CD4-positive, alpha-beta T cell treated with Interleukin-4 for 1 hour (primary cell): ENCODE results near the gene GSTT4.
"Not testable (repeated sequence)": the region's sequence is repeated elsewhere in the genome, so short reads cannot be mapped to it uniquely, and the experiment has no call there.

ENCODE experiments used
- DNase-seq, 2 donors: peaks; one replicate each; pipeline ENCODE4 v3.0.0-alpha.2; 2020 to 2022

The GSTT4 gene

DNA sequence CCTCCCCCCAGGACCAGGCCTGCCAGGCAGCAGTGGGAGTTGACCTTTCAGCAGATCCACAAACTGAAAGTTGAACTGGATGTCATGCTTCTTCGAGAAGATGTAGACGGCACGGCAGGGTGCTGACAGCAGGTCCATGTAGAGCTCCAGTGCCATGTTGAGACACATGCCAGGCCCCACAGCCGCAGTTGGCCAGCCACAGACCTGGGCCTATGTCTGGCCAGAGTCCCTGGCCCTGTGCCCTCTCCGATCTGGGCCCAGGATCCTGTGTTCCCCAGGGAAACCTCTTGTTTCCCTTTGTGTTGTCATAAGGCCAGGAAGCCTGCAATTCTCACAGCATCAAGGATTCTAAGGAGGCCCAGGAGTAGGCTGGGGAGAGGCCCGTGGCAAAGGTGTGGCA lies at the start of gene GSTT4:
TSS of gene GSTT4 (minus strand) at position 253 of the 400 bp plus-strand sequence. CDS start at position 156, 97 bp downstream.
- DNase-seq: no peak

DNA sequence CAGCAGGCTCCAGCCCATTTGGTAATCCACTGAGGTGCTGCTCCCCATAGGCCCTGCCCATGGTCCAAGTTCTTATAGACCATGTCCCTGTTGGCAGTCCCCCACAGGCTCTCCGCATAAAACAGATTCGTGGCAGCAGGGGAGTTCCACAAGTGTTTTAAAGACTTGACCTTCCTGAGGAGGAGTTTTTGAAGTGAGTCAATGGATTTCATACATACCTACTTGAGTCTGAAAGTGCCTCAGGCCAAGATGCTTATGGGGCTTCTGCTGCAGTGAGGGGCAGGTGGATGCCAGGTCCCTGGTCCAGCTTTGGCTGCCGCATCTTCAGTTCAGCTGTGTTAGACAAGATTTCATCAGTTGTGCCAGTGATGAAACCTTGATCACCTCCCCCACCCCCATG lies 49.1 kb upstream of the GSTT4 start:
- no peak for DNase-seq

DNA sequence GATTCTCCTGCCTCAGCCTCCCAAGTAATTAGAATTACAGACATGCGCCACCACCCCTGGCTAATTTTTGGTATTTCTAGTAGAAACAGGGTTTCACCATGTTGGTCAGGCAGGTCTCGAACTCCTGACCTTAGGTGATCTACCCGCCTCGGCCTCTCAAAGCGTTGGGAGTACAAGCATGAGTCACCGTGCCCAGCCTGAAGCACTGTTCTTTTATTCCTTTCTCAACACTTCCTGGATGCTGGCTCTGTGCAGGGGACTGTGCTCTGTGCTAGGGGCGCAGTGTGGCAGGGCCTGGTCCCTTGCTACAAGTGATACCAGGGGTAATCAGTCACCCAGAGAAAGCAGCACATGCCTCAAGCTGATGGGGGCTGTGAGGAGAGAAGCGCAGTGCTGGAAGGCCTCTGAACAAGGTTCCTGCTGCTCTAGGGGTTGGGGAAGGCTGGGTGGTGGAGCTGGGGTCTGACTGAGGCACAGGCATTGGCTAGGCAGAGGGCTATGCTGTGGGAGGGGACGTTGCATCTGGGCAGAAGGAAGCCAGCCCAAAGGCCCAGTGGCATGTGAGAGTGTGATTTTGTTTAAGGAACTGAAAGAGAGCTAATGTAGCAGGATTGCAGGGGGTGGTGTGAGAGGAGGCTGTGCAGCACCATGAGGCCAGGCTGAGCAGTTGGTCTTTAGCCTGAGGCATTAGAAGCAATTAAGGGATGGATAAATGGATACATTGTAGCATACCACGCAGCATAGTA lies 48.4 kb upstream of the GSTT4 start:
- no peak for DNase-seq

DNA sequence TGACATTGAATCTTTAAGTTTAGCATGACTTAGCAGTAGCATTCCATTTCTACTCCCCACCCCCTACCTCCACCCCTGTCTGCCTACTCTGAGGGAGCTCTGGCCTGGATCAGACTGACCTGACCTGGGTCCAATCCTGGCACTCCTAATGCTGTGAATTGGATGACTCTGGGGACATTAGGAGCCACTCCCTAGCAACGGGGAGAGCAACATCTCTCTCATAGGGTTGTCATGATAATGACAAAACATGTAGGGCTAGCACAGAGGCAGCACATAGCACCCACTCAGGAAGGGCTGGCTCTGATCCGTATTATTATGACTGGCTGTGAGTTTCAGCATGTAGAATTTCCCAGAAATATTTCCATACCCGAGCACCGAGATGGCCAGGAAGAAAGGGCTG lies 46.3 kb upstream of the GSTT4 start:
- no peak for DNase-seq

DNA sequence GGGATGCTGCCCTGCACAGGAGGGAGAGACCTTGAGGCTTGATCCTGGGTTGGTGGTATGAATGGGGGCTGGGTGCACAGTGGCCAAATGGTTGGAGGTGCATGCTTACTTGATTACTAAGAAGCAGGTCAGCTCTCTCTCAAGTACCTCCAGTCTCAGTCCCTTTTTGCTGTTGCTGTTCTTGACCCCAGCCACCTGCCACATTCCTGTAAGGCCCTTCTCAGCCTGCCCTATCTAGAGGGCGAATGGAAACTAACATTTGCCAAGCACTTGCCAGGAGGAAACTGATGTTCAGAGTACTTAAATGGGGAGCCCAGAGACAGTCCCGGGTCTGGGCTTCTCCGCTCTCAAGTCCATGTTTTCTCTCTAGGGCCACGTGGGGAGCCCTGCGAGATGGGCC lies 45.8 kb upstream of the GSTT4 start:
- no peak for DNase-seq

DNA sequence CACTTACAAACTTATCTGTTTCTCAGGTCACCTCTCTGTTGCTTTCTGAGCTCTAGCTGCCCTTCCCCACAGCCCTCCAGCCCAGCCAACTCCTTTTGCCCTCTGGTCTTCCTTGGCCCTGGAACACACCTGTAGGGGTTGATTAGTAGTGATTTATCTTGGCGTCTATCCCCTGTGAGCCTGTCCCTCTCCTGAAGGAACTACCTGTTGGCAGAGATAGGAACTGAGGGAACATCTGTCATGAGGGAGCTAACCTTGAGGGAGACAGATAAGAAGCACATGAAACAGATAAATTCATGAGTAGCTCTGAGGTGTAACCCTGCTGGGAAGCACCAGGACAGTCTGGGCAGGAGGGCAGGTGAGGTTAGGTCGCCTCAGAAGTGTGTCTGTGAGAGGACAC lies 44.7 kb upstream of the GSTT4 start:
- DNase-seq: no peak

DNA sequence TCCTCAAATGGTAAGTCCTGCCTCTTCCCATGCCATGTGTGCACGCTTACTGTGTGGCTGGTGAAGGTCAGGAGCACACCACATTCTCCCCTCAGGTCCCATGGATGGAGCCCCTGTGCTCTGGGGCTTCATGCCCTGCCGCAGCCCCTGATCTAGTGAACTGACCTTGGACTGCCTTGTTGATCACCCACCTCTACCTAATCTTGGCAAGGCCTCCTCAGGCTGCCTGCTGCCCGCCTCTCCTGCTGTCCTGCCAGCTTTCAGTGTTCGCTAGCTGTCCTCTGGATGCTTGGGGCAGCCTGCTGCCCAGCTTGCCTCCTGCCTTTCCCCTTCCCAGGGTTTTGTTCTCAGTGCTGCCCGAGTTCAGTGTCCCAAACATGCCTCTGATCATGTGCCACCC lies 44.0 kb upstream of the GSTT4 start:
- DNase-seq: no peak

DNA sequence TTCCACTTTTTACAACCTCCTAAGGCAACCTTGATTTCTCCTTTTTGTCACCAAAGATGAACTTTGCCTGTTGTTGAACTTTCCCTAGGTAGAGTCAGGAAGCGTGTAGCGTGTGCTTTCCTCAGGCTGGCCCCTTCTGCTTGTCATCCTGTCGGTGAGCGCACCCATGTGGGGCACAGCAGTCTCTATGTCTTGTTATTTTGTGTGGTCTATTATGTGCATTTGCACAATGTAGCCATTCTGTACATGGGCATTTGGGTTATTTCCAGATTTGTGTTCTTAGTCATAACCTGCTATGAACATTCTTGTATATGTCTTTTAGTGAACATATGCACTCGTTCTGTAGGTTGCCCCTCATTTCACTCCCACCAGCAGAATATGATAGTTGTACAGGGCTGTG lies 40.8 kb upstream of the GSTT4 start:
- no peak for DNase-seq

DNA sequence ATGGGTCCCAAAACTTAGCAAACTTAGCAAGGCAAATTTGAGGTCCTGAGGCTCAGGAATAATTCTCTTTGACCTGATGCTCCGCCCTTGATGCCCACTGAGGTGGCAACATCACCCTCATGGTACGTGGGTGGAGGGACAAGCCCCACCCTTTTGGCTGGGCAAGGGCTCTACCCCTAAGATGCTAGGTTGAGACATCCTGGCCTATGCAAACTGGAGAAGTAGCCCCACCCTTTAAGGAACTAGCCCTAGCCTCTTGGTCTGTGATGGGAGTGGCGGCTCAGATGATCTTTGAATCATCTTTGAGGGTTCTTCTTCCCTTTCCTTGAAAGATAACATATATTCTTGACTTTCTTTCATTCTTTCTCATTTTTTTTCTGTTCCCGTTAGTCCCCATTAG lies 38.7 kb upstream of the GSTT4 start:
- DNase-seq: no peak

DNA sequence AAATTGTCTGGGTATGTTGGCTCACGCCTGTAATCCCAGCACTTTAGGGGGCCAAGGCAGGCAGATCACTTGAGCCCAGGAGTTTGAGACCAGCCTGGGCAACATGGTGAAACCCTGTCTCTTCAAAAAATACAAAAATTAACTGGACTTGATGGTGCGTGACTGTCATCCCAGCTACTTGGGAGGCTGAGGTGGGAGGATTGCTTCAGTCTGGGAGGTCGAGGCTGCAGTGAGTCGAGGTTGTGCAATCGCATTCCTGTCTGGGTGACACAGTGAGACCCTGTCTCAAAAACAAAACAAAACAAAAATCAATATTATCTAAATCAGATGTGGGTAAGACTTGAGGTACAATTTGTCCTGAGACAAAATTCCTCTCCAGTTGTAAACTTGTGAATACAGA lies 38.2 kb upstream of the GSTT4 start:
- not testable (repeated sequence) for DNase-seq

DNA sequence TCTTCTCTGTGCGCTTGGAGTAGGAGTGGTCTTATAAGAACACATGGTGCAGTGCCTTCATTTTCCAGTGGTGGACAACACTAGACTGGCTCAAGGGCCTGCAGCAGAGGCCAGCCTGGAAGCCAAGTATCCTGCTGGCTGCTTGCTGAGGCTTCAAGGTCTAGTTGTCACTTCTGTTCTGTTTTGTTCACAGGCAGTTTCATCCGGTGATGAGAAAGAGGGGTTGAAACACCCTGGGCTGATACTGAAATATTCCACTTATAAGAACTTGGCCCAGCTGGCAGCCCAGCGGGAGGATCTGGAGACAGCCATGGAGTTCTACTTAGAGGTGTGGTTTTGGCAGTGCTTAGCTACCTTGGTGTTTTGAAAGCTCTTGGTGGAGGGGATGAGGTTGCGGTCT lies 35.7 kb upstream of the GSTT4 start:
- no peak for DNase-seq

DNA sequence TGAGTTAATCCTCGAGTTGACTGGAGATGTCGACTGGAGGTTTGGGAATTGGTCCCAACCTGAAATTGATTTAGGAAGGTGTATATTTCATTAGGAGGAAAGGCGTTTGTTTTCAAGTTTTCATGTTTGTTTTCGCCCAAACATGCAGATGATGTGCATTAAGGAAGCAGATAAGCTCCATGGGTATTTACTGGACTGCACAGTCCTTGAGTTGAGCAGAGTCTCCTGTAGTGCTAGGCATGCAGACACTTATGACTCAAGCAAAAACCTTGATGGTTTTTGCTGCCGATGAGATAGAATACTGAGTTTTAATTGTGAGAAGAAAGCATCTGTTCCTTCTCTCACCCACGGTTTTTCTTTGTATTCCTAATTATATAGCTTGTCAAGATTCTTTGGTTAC lies 33.8 kb upstream of the GSTT4 start:
- DNase-seq: no peak

DNA sequence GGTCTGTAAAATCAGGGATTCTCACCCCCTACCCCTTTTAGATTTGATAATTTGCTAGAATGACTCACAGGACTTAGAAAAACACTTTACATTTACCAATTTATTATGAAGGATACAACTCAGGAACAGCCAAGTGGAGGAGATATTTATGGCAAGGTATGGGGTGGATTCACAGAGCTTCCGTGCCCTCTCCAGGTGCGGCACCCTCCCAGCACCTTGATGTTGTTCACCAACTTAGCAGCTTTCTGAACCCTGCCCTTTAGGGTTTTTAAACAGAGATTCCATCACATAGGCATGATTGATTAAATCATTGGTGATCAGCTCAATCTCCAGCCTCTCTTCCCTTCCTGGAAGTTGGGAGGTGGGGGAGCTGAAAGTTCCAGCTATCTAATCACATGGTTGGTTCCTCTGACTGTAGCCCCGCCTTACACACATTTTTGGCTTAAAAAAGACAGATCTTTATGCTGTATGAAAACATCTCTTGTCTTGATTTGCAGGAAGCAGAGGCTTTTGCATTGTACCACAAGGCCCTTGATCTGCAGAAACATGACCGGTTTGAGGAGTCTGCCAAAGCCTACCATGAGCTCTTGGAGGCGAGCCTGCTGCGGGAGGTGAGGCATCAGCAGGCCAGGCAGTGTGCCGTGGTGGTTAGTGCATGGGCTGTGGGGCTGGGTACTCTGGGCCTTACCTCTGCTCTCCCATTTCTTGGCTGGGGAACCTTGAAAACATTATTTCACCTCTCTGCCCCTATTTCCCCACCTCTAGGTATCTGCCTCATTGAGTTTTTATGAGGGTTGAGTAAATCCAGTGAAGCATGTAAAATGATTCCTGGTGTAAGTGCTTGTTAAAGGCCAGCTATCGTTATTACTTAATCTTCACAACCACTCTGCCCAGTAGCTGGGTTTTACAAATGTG lies 32.9 kb upstream of the GSTT4 start:
- DNase-seq: peak; percentile 8 to 27

DNA sequence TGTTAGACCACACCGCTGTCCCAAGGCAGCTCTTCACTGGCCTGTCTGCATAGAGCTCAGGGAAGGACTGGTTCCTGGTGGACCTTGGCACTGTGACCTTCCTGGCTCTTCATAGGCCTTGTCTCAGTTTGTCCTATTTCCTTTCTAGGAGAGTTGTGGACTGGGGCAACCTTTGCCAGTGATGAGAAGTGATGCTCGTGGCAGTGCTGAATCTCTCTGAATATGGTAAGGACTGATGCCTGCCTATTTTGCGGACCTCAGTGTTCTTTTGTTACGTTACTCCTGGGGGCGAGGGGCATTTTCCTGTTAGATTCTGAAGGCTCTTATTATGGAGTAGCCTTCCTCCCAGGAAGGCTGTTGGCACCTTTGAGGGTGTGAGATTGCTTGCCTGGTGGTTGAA lies 30.0 kb upstream of the GSTT4 start:
- no peak for DNase-seq

DNA sequence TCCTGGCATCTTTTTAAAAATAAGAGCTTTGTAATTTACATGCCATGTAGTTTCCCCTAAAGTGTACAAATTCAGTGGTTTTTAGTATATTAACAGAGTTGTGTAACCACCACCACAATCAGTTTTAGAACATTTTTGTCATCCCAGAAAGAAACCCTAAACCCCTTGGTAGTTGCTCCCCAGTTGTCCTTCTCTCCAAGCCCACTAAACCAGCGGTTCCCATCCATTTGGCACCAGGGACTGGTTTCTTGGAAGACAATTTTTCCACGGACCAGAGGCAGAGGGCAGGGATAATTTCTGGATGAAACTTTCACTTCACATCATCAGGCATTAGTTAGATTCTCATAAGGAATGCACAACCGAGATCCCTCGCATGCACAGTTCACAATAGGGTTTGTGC lies 28.5 kb upstream of the GSTT4 start:
- DNase-seq: no peak

DNA sequence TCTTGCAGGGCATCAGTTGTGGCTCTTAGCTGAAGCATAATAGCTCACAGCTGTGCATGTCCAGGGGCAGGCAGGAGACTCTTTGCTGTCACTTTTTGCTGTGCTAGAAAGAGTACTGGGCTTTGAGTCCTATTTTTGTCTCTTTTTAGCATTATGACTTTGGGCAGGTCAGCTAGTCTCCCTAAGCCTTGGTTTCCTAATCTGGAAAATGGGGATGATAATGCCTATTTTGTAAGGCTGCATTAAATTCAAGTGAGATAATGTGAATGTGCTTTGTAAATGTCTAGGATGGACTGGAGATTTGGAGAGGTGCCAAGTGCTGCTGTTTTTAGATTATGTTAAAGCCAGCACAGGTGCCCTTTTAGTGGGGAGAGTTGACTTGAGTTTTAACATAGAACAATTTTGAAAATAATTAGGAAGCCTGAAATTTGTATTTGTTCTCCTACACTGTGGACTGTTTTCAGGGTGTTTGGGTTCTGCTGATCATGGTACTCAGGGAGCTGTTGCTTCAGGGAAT lies 25.0 kb upstream of the GSTT4 start:
- DNase-seq: no peak

DNA sequence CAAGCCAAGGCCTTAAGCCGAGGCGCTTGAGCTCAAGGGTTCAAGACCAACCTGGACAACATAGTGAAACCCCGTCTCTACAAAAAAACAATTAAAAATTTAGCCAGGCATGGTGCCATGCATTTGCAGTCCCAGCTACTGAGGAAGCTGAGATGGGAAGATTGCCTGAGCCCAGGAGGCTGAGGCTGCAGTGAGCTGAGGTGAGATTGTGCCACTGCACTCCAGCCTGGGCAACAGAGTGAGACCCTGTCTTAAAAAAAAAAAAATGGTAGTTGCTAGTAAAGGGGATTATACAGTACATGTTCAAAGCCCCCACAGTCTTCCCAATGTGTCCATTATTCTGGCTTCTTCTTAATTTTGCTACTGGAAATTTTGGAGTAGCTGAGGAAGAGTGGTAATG lies 24.1 kb upstream of the GSTT4 start:
- DNase-seq: no peak

DNA sequence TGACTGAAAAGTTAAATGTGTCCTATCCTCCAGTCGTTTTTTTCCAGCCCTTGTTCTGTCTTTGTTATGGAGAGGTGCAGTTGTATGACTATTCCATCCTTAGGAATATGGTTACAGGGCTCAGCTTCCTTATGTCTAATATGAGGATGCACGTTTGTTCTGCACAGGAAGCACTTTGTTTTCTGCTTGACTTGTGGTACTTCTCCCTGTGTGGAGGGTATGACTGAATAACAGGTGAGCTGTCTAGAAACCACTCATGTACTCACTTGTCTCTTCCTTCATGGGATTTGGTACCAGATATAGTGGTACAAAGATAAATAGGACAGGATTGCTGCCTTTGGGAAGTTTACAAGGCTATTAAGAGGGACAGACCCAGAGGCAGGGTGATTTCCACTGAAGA lies 23.3 kb upstream of the GSTT4 start:
- no peak for DNase-seq

DNA sequence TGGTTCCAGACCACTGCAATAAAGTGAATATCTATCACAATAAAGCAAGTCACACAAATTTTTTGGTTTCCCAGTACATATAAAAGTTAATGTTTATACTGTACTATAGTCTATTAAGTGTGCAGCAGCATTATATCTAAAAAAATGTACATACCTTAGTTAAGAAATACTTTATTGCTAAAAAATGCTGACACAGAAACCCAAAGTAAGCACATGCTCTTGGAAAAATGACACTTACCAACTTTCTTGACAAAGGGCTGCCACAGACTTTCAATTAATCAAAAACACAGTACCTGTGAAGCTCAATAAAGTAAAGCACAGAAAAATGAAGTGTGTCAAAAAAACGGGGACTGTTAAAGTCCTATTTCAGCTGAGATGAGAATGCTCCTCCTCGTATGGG lies 22.7 kb upstream of the GSTT4 start:
- no peak for DNase-seq

DNA sequence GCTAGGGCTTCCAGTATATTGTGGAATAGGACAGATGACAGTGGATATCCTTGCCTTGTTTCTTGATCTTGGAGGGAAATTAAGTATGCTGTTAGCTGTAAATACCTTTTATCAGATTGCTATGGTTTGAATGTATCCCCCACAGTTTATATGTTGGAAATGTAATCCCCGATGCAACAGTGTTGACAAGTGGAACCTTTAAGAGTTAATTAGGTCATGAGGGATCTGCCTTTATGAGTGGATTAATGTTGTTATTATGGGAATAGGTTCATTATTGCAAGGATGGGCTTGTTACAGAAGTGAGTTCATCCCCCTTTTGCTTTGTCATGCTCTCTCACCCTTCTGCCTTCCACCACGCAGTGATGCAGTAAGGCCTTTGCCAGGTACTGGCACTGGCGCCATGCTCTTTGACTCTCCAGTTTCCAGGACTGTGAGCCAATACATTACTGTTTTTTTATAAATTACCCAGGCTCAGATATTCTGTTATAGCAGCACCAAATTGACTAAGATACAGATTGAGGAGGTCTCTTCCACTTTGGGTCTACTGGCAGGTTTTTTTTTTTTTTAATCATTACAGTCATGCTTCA lies 22.2 kb upstream of the GSTT4 start:
- no peak for DNase-seq

DNA sequence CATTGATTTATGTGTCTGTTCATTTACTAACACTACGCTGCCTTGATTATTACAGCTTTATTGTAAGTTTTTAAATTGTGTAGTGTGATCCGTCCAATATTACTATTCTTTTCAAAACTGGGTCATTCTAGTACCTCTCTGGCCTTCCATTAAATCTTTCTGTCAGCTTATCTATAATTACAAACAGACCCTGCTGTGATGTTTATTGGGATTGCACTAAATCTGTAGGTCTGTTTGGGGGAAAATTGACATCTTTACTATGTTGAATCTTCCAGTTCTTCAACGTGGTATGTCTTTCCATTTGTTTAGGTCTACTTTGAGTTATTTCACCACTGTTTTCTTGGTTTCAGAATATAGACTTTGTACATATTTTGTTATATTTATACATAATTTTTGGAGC lies 21.5 kb upstream of the GSTT4 start:
- DNase-seq: no peak

DNA sequence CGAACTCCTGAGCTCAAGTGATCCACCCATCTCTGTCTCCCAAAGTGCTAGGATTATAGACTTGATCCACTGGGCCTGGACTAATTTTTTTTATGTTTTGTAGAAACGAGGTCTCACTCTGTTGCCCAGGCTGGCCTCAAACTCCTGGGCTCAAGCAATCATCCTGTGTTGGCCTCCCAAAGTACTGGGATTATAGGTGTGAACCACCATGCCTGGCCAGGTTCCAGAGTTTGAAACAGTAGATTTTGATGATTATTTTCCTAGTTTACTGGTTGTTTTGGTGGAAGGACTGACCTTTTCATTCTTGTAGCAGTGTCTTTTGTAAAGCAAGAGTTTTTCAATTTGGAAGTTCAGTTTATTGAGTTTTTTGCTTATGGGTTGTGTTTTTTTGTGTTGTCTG lies 20.8 kb upstream of the GSTT4 start:
- DNase-seq: no peak

DNA sequence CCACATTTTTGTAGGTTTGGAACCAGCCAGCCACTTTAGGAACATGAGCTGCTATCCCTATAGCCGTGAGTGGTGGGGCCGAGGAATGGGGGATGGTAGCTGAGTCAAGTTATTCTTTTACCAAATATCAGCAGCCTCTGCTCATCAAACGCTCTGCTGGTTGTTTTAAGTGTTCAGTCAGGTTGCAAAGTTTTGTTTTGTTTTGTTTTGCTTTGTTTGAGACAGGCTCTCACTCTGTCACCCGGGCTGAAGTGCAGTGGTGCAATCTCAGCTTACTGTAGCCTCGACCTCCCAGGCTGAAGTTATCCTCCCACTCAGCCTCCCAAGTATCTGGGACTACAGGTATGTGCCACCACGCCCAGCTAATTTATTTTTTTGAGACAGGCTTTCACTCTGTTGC lies 20.2 kb upstream of the GSTT4 start:
- no peak for DNase-seq

DNA sequence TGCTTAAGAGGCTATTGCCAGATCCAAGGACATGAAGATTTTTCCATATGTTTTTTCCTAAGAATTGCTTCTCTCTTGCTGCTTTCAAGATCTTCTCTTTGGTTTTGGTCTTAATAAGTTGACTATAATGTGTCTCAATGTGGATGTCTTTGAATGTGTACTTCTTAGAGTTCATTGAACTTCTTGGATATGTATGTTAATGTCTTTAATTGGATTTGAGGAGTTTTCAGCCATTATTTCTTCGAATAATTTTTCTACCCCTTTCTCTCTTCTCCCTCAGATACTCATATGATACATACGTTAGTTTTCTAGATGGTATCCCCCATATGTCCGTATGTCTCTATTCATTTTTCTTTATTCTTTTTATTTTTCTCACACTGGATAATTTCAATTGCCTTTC lies 19.1 kb upstream of the GSTT4 start:
- no peak for DNase-seq
